KOPT-K1 (cell line): ENCODE data around the gene SERPINB1.

Experiments used
- H3K27ac ChIP-seq: fragments of 200-600 bp; sonication (generic); 2 replicates; pipeline ENCODE4 v1.5.1; 2016; ENCODE audit warnings: antibody characterized with exemption, mild to moderate bottlenecking, low read depth, low read length; ENCODE audit not compliant: poor library complexity, severe bottlenecking
- H3K36me3 ChIP-seq: fragments of 200-600 bp; sonication (generic); 2 replicates; pipeline ENCODE4 v1.5.1; 2017; ENCODE audit warnings: antibody characterized with exemption, mild to moderate bottlenecking, low read length, moderate library complexity; ENCODE audit not compliant: insufficient read depth
- H3K9me3 ChIP-seq: fragments of 200-600 bp; sonication (generic); 2 replicates; pipeline ENCODE4 v1.5.1; 2017; ENCODE audit warnings: antibody characterized with exemption, low read length, mild to moderate bottlenecking; ENCODE audit not compliant: insufficient read depth, poor library complexity, severe bottlenecking

Gene SERPINB1

DNA sequence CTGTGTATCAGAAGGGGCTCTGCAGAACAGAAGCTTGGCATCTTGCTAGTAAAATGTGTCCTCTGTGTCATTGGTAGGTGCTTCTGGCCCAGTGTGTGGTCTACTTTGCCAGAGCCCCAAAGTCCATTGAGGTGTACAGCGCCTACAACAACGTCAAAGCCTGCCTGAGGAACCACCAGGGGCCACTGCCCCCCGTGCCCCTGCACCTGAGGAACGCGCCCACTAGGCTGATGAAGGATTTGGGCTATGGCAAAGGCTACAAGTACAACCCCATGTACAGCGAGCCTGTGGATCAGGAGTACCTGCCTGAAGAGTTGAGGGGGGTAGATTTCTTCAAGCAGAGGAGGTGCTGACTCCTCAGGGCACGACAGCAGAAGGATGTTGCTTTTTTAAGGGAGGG is 56.7 kb downstream of the SERPINB1 start:
- H3K9me3 ChIP-seq: no peaks in the 10 kb centered on the region
- no peak overlapping the region for H3K27ac ChIP-seq
- peaks cover 87% of the 10 kb centered on the region for H3K36me3 ChIP-seq

DNA sequence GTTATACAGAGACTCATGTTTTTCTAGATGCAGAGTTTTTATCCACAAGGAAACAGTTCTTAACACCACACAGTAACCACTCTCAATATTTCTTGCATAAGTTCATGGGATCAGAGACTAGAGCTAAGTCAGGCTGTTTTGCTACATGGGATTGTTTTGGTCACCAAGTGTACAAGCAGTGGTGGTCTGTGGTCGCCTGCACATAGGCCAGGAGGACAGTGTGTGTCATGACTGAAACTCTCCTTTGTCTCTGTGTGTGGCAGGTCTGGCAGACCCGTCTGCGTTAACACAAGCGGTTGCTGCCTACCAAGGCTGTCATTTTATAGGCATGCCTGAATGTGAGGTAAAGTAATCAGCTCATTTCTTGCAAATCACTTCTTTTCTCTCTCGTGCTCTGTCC is 57.6 kb downstream of the SERPINB1 start:
- Histone ChIP-seq H3K9me3 (no peaks in the 10 kb centered on the region), H3K36me3 (peaks cover 95% of the 10 kb centered on the region), H3K27ac (no peak overlapping the region)

- no peaks in the 10 kb centered on the region for H3K9me3 ChIP-seq
- peaks cover 99% of the 10 kb centered on the region for H3K36me3 ChIP-seq
- no peak overlapping the region for H3K27ac ChIP-seq
Observed at GRCh38 chr6:2783188-2783963, 58.3 kb downstream of the SERPINB1 start.

GRCh38 chr6:2782825-2783187 is 58.9 kb downstream of the SERPINB1 start:
- H3K36me3 ChIP-seq: peaks cover 100% of the 10 kb centered on the region
- no peaks in the 10 kb centered on the region for H3K9me3 ChIP-seq
- H3K27ac ChIP-seq: no peak overlapping the region

DNA sequence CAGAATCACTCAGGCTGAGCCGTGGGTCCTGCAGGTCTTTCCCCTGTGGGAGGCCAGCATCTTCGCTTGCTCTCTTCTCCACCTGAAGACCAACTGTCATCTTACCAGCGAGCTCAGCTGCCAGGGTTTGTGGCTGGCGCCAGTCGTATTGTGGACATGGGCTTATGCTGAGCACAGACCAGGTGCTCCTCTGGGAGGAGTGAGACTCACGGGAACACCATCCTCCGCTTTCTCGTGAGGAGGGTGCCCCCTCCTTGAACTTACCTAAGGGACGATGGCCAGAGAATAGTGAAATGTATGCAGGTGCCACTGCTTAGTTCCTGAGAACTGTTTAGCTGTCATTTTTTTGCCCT is 59.3 kb downstream of the SERPINB1 start:
- Histone ChIP-seq H3K27ac (no peak overlapping the region), H3K36me3 (peaks cover 100% of the 10 kb centered on the region)

More for the DNA sequence above, 59.3 kb downstream of the SERPINB1 start:
- H3K9me3 ChIP-seq: no peaks in the 10 kb centered on the region
